ENCODE measurements around the gene ZGLP1.
A peak's percentile ranks its signal among the peaks of the same experiment; 100 is the strongest.
"Not testable (repeated sequence)": the region's sequence is repeated elsewhere in the genome, so short reads cannot be mapped to it uniquely, and the experiment has no call there.

Gene ZGLP1

DNA sequence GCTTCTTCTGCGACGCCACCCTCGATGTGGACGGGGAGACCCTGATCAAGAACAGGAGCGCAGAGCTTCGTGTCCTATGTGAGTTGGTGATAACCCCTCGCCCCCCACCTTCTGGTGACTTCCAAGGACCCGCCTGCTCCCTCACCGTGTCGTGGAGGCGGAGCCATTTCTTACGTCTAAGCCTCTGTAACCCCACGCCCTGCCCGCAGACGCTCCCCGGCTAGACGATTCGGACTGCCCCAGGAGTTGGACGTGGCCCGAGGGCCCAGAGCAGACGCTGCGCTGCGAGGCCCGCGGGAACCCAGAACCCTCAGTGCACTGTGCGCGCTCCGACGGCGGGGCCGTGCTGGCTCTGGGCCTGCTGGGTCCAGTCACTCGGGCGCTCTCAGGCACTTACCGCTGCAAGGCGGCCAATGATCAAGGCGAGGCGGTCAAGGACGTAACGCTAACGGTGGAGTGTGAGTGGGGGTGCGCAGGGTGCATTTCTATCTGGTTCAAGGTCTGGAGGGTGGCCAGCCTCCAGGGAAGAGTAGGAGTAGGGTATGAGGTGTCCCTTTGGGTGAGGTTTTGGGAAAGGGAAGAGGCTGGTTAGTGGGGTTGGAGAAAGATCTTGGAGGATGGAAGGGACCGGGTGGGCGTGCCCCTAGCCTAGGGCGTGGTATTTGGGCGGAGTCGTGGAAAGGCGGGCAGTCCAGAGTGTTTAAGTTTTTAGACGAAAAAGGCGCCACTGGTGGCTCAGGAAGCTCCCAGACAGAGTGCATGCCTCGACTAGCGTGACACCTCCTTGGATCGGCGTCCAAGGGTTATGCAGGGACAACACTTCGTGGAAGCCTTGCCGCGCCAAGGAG lies 16.6 kb downstream of the ZGLP1 start:
- DNase-seq = no peak

DNA sequence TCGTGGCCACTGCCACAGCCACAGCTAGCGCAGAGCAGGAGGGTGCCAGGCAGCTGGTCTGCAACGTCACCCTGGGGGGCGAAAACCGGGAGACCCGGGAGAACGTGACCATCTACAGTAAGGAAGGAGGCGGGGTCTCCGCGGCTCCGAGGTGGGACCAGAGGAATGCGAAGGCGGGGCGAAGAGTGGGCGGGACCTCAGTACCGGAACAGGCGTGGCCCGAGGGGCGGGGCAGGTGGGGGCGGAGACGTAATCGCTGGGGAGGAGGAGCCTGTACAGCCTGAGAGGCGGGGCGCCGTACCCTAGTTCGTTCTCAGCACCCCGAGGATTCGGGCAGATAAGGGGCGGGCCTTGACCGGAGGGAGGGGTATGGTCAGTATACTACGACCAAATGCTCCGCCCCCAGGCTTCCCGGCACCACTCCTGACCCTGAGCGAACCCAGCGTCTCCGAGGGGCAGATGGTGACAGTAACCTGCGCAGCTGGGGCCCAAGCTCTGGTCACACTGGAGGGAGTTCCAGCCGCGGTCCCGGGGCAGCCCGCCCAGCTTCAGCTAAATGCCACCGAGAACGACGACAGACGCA lies 17.3 kb downstream of the ZGLP1 start:
- peak; percentile 71 for DNase-seq

DNA sequence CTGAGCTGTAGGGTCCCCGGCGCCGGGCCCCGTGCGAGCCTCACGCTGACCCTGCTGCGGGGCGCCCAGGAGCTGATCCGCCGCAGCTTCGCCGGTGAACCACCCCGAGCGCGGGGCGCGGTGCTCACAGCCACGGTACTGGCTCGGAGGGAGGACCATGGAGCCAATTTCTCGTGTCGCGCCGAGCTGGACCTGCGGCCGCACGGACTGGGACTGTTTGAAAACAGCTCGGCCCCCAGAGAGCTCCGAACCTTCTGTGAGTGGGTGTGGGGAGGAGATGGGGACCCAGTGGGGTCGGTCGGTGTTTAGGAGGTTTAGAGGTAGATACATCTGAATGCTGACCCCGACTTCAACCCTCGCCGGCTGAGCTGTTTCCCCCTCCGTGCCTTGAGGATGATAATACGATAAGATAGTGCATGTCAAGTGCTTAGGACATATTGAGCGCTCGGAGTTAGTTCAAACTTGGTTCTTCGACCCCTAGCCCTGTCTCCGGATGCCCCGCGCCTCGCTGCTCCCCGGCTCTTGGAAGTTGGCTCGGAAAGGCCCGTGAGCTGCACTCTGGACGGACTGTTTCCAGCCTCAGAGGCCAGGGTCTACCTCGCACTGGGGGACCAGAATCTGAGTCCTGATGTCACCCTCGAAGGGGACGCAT lies 17.9 kb downstream of the ZGLP1 start:
- no peak for DNase-seq

DNA sequence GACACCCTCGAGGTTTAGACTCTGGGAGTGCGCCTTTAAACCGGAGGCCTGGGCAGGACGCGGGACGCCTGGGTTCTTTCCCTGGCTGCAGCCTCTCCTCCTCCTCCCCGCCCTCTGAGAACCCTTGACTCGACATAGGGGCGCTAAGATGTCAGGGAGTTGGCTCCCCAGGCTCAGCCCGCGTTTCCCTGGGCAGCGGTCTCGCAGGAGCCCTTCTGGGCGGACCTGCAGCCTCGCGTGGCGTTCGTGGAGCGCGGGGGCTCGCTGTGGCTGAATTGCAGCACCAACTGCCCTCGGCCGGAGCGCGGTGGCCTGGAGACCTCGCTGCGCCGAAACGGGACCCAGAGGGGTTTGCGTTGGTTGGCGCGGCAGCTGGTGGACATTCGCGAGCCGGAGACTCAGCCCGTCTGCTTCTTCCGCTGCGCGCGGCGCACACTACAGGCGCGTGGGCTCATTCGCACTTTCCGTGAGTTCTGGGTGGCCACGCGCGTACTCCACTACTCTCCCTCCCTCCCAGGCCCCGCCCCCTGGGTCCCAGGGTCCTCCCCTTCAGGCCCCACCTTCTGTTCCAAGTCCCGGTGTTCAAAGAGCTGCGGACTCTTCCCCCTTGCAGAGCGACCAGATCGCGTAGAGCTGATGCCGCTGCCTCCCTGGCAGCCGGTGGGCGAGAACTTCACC lies 18.6 kb downstream of the ZGLP1 start:
- peak; percentile 62 for DNase-seq

DNA sequence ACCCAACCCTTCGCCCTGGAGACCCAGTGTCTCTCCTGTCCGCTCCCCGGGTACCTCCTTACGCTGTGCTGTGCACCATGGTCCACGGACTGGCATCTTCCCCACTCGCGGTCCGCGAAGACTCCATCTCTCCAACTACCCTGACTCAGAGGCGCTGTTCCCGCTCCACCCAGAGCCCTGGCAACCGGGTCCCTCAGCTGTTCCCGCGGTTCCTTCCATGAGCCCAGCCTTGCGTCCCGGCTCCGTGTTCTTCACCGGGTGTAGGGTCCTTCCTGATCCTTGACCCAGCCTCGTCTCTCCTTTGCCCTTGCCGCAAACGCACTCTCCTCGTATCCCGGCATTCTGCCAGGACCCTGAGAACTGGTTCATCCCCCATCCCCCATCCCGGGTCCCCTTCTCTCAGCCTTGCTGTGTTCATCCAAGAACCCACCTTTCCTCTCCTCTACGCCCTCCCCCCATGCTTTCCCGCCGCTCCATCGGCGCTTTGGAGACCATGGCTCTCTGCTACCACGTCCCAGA lies 19.2 kb downstream of the ZGLP1 start:
- DNase-seq = peak; percentile 42

DNA sequence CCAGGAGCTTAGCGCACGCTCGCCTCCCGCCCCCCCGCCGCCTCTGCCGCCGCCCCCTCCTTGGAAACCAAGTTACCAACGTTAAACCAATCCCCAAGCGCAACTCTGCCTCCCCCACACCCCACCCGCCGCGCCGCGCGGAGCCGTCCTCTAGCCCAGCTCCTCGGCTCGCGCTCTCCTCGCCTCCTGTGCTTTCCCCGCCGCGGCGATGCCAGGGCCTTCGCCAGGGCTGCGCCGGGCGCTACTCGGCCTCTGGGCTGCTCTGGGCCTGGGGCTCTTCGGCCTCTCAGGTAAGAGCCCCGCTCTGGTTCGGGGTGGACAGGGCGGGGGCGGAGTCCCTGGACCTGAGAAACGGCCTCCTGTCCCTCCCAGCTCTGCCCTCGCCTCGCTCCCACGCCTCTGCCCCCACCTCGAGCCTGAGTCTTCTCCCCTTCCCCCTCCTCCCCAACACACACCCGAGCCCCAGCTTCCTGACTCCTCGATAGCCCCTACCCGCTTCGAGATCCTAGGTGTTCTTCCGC lies 19.7 kb downstream of the ZGLP1 start, which contains the start of gene ICAM5:
Gene ICAM5 (plus strand): TSS at position 117 of the 521 bp plus-strand sequence. CDS start 92 bp downstream, at position 209.
- DNase-seq = peak; percentile 52

DNA sequence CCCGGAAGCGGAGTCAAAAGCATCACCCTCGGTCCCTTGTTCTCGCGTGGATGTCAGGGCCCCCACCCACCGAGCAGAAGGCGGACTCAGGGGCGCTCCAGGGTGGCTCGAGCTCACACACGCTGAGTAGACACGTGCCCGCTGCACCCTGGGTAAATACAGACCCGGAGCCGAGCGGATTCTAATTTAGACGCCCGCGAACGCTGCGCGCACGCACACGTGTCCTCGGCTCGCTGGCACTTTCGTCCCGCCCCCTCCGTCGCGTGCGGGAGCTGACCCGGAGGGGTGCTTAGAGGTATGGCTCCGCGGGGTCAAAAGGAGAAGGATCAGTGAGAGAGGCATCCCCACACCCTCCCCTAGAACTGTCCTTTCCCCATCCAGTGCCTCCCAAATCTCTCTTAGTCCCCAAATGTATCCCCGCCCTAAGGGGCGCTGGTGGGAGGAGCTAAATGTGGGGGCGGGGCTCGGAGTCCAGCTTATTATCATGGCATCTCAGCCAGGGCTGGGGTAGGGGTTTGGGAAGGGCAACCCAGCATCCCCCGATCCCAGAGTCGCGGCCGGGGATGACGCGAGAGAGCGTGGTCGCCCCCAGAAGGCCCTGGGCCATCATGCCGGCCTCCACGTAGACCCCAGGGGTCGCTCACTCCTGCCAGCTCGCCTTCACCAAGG lies 20.3 kb downstream of the ZGLP1 start:
- DNase-seq = peak; percentile 68

DNA sequence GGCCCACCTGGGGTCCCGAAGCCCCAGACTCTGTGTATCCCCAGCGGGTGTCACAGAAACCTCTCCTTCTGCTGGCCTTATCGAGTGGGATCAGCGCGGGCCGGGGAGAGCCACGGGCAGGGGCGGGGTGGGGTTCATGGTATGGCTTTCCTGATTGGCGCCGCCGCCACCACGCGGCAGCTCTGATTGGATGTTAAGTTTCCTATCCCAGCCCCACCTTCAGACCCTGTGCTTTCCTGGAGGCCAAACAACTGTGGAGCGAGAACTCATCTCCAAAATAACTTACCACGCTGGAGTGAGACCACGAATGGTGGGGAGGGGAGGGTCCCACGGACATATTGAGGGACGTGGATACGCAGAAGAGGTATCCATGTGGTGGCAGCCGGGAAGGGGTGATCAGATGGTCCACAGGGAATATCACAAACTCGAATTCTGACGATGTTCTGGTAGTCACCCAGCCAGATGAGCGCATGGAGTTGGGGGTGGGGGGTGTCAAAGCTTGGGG lies 20.9 kb downstream of the ZGLP1 start:
- peak; percentile 35 for DNase-seq

DNA sequence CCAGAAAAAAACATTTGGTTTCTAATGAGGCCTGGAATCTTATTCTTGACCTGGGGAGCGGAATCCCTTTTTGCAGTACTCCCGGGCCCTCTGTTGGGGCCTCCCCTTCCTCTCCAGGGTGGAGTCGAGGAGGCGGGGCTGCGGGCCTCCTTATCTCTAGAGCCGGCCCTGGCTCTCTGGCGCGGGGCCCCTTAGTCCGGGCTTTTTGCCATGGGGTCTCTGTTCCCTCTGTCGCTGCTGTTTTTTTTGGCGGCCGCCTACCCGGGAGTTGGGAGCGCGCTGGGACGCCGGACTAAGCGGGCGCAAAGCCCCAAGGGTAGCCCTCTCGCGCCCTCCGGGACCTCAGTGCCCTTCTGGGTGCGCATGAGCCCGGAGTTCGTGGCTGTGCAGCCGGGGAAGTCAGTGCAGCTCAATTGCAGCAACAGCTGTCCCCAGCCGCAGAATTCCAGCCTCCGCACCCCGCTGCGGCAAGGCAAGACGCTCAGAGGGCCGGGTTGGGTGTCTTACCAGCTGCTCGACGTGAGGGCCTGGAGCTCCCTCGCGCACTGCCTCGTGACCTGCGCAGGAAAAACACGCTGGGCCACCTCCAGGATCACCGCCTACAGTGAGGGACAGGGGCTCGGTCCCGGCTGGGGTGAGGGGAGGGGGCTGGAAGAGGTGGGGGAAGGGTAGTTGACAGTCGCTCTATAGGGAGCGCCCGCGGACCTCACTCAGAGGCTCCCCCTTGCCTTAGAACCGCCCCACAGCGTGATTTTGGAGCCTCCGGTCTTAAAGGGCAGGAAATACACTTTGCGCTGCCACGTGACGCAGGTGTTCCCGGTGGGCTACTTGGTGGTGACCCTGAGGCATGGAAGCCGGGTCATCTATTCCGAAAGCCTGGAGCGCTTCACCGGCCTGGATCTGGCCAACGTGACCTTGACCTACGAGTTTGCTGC lies 22.5 kb downstream of the ZGLP1 start, which contains the start of gene ICAM4:
Gene ICAM4 (plus strand): TSS at position 153 of the 935 bp plus-strand sequence. CDS start 58 bp downstream, at position 211.
- DNase-seq = peak; percentile 41

DNA sequence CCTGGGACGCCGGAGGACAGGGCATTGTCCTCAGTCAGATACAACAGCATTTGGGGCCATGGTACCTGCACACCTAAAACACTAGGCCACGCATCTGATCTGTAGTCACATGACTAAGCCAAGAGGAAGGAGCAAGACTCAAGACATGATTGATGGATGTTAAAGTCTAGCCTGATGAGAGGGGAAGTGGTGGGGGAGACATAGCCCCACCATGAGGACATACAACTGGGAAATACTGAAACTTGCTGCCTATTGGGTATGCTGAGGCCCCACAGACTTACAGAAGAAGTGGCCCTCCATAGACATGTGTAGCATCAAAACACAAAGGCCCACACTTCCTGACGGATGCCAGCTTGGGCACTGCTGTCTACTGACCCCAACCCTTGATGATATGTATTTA lies 24.2 kb downstream of the ZGLP1 start:
- no peak for DNase-seq

DNA sequence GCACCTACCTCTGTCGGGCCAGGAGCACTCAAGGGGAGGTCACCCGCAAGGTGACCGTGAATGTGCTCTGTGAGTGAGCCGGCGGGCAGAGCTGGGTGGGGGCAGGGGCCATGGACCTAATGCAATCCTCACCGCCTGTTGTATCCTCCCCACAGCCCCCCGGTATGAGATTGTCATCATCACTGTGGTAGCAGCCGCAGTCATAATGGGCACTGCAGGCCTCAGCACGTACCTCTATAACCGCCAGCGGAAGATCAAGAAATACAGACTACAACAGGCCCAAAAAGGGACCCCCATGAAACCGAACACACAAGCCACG lies 24.7 kb downstream of the ZGLP1 start:
- DNase-seq = no peak

DNA sequence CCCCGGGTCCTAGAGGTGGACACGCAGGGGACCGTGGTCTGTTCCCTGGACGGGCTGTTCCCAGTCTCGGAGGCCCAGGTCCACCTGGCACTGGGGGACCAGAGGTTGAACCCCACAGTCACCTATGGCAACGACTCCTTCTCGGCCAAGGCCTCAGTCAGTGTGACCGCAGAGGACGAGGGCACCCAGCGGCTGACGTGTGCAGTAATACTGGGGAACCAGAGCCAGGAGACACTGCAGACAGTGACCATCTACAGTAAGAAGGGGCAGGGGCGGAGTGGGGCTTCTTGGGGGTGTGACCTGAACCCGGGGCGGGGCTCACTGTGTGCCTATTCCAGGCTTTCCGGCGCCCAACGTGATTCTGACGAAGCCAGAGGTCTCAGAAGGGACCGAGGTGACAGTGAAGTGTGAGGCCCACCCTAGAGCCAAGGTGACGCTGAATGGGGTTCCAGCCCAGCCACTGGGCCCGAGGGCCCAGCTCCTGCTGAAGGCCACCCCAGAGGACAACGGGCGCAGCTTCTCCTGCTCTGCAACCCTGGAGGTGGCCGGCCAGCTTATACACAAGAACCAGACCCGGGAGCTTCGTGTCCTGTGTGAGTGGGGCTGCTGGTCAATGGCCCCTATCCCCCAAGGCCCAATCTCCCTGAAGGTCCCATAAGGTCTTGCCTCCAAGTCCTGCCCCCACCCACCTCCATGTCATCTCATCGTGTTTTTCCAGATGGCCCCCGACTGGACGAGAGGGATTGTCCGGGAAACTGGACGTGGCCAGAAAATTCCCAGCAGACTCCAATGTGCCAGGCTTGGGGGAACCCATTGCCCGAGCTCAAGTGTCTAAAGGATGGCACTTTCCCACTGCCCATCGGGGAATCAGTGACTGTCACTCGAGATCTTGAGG lies 25.3 kb downstream of the ZGLP1 start:
- no peak for DNase-seq

DNA sequence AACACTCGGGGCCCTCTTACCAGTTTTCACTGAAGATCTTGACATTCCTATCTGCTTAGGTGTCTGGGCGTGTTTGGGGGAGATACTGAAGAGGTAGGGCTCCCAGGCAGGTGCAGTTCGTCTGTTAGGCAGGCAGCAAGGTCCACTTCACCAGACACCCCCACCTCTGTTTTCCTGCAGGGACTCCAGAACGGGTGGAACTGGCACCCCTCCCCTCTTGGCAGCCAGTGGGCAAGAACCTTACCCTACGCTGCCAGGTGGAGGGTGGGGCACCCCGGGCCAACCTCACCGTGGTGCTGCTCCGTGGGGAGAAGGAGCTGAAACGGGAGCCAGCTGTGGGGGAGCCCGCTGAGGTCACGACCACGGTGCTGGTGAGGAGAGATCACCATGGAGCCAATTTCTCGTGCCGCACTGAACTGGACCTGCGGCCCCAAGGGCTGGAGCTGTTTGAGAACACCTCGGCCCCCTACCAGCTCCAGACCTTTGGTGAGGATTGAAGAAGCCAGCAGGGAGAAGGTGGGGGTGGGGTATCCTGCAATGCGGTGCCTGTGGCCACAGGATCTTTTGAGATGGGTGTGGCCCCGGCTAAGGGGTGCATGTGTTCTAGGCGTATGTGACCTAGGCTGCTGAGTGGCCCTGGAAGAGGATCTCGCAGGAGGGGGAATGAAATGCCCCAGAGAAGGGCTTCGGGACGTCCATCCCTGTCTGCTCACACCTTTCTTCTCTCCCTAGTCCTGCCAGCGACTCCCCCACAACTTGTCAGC lies 26.1 kb downstream of the ZGLP1 start:
- no peak for DNase-seq

DNA sequence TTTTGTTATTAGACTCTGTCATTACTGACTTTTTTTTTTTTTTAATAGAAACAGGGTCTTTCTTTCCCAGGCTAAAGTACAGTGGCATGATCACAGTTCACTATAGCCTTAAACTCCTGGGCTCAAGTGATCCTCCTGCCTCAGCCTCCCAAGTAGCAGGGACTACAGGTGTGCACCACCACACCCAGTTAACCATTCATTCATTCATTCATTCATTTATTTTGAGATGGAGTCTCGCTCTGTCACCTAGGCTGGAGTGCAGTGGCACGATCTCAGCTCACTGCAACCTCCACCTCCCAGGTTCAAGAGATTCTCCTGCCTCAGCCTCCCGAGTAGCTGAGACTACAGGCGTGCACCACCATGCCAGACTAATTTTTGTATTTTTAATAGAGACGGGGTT lies 27.6 kb downstream of the ZGLP1 start:
- not testable (repeated sequence) for DNase-seq

DNA sequence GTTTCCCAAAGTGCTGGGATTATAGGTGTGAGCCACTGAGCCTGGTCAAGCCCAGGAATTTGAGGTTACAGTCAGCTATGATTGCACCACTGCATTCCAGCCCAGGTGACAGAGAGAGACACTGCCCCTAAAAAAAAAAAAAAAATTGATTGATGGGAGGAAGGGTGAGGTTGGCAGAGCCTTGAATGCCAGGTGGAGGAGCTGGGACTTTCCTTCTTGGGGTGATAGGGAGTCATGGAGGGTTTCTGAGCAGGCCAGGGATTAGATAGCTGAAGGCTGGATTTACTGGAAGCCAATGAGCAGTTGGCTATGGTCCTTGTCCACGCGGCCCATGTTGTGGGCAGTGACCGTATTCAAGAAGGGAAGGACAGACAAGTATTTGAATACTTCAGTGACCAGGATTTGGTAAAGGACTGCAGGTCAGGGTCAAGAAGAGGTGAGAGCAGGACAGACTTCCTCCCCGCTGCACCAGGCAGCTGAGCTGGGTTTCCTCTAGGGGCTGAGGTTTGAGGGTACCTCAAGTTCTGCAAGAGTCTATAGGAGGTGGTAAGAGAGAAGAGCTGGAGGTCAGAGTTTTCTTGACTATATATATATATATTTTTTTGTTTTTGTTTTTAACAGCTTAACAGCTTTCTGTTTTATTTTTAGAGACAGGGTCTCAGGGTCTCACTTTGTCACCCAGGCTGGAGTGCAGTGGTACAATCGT lies 29.7 kb downstream of the ZGLP1 start:
- no peak for DNase-seq

DNA sequence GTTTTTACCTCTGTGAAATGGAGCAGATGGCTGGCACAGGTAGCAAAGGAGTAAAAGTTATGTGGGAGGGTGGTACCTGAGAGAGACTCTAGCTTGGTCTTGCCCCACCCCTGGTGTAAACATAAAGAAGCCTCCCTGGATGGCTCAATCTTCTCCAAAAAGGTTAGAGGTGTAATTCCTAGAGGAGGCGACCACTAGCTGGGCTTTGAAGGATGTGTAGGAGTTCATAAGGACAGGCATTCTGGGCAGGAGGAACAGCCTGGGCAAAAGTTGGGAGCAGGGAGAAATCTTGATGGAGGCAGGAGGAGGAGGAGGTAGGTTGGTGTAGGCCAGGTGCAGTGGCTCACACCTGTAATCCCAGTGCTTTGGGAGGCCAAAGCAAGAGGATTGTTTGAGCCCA lies 30.7 kb downstream of the ZGLP1 start:
- DNase-seq = no peak

DNA sequence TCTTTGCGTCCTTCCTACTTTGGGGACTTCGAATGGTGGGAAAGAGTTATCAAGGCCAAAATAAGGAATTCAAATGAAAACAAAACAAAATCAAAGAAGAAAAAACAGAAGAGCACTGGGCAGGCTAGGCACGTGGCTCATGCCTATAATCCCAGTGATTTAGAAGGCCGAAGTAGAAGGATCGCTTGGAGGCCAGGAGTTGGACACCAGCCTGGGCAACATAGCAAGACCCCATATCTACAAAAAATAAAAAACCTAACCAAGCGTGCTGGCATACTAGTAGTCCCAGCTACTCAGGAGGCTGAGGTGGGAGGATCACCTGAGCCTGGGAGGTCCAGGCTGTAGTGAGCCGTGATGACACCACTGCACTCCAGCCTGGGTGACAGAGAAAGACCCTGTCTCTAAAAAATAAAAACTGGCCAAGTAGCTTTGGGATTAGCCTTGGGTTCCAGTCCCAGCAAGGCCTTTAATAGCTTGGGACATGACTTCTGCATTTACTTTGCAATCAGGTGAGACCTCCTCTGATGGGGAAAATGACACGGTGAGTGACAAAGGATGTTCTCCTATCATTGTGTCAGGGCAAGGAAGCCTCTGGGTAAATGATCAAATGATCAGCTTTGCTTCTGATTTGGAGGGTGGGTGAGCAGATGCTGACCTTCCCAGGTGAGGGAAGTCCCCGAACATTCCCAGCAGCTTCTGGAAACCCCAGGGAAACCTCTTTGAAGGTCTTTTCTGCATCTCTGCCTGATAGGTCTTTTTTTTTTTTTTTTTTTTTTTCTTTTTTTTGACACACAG lies 31.6 kb downstream of the ZGLP1 start:
- no peak for DNase-seq

All from activated T-cell treated with anti-CD3 and anti-CD28 coated beads, Interleukin-2, amount 50 U/mL, for 1 hour (primary cell).